H9 (cell line): Measurements from ENCODE around the gene ANKZF1. TPM values are rescaled to one million over a fixed set of nuclear protein-coding genes. Genes with fewer than 3 reads are reported as not detected.

Source experiments
- DNase-seq: peaks from one replicate; pipeline ENCODE4 v3.0.0-alpha.2; 2017
- H2AFZ ChIP-seq: one replicate; pipeline ENCODE4 v1.6.1; 2013; ENCODE audit warnings: mild to moderate bottlenecking, low read length, control low read depth, moderate library complexity
- H2AK5ac ChIP-seq: 2 replicates; pipeline ENCODE4 v1.6.1; 2013; ENCODE audit warnings: low read length, control low read depth, mixed read lengths; ENCODE audit not compliant: insufficient read length
- H2BK120ac ChIP-seq: one replicate; pipeline ENCODE4 v1.6.1; 2013; ENCODE audit warnings: low read depth, mild to moderate bottlenecking, low read length, control low read depth, inconsistent platforms; ENCODE audit not compliant: poor library complexity, severe bottlenecking
- H2BK12ac ChIP-seq: 2 replicates; pipeline ENCODE4 v1.6.1; 2013; ENCODE audit warnings: low read length, control low read depth, mixed read lengths, low read depth; ENCODE audit not compliant: insufficient read length
- H2BK15ac ChIP-seq: 2 replicates; pipeline ENCODE4 v1.6.1; 2013; ENCODE audit warnings: low read depth, low read length, control low read depth
- H2BK20ac ChIP-seq: one replicate; pipeline ENCODE4 v1.6.1; 2013; ENCODE audit warnings: low read depth, mild to moderate bottlenecking, low read length, control low read depth, inconsistent platforms; ENCODE audit not compliant: poor library complexity, severe bottlenecking
- H2BK5ac ChIP-seq: 2 replicates; pipeline ENCODE4 v1.6.1; 2013; ENCODE audit warnings: low read length, control low read depth, mixed read lengths; ENCODE audit not compliant: insufficient read length
- H3K14ac ChIP-seq: 2 replicates; pipeline ENCODE4 v1.6.1; 2013; ENCODE audit warnings: low read length, control low read depth; ENCODE audit not compliant: insufficient read depth
- H3K18ac ChIP-seq: 2 replicates; pipeline ENCODE4 v1.6.1; 2013; ENCODE audit warnings: low read depth, mild to moderate bottlenecking, mixed read lengths, low read length, control low read depth; ENCODE audit not compliant: insufficient read length
- H3K23ac ChIP-seq: 2 replicates; pipeline ENCODE4 v1.6.1; 2013; ENCODE audit warnings: low read length, control low read depth, mixed read lengths, low read depth; ENCODE audit not compliant: insufficient read length
- H3K23me2 ChIP-seq: 2 replicates; pipeline ENCODE4 v1.6.1; 2013; ENCODE audit warnings: low read depth, mild to moderate bottlenecking, mixed read lengths, low read length, control low read depth; ENCODE audit not compliant: insufficient read length, poor library complexity, severe bottlenecking
- H3K27ac ChIP-seq: 2 replicates; pipeline ENCODE4 v1.5.1; 2013; ENCODE audit warnings: low read length, control low read depth, mixed read lengths, low read depth; ENCODE audit not compliant: insufficient read length
- H3K27me3 ChIP-seq: 2 replicates; pipeline ENCODE4 v1.6.1; 2013; ENCODE audit warnings: low read length, control low read depth, inconsistent platforms; ENCODE audit not compliant: insufficient read depth
- H3K4ac ChIP-seq: 2 replicates; pipeline ENCODE4 v1.6.1; 2013; ENCODE audit warnings: low read depth, mild to moderate bottlenecking, control low read depth, inconsistent platforms, low read length, moderate library complexity
- H3K4me1 ChIP-seq: 2 replicates; pipeline ENCODE4 v1.6.1; 2013; ENCODE audit warnings: low read length, control low read depth, inconsistent platforms; ENCODE audit not compliant: insufficient read depth
- H3K4me2 ChIP-seq: 2 replicates; pipeline ENCODE4 v1.6.1; 2013; ENCODE audit warnings: low read length, control low read depth, mixed read lengths; ENCODE audit not compliant: insufficient read length, insufficient read depth
- H3K56ac ChIP-seq: 2 replicates; pipeline ENCODE4 v1.6.1; 2013; ENCODE audit warnings: low read depth, mild to moderate bottlenecking, mixed read lengths, low read length, control low read depth; ENCODE audit not compliant: insufficient read length
- H3K79me1 ChIP-seq: 2 replicates; pipeline ENCODE4 v1.6.1; 2013; ENCODE audit warnings: low read depth, mild to moderate bottlenecking, moderate library complexity, low read length, control low read depth, inconsistent platforms; ENCODE audit not compliant: insufficient read depth, poor library complexity, severe bottlenecking
- H3K79me2 ChIP-seq: 2 replicates; pipeline ENCODE4 v1.6.1; 2013; ENCODE audit warnings: low read length, control low read depth, inconsistent platforms; ENCODE audit not compliant: insufficient read depth
- H3K9ac ChIP-seq: 2 replicates; pipeline ENCODE4 v1.6.1; 2013; ENCODE audit warnings: low read length, control low read depth, mixed read lengths; ENCODE audit not compliant: insufficient read length; ENCODE audit errors: extremely low read depth
- H3K9me3 ChIP-seq: one replicate; pipeline ENCODE4 v1.6.1; 2013; ENCODE audit warnings: low read depth, low read length, inconsistent platforms; ENCODE audit not compliant: control insufficient read depth
- H3T11ph ChIP-seq: one replicate; pipeline ENCODE4 v1.6.1; 2013; ENCODE audit warnings: mild to moderate bottlenecking, low read length, control low read depth, inconsistent platforms
- H4K20me1 ChIP-seq: one replicate; pipeline ENCODE4 v1.6.1; 2013; ENCODE audit not compliant: control insufficient read depth, insufficient read length, insufficient read depth
- H4K5ac ChIP-seq: 2 replicates; pipeline ENCODE4 v1.6.1; 2013; ENCODE audit warnings: low read depth, mild to moderate bottlenecking, mixed read lengths, low read length, control low read depth; ENCODE audit not compliant: insufficient read length
- H4K8ac ChIP-seq: replicated peaks from 2 replicates; pipeline ENCODE4 v1.6.1; 2013; ENCODE audit warnings: low read length, control low read depth, mixed read lengths, low read depth; ENCODE audit not compliant: insufficient read length
- H4K91ac ChIP-seq: 2 replicates; pipeline ENCODE4 v1.6.1; 2013; ENCODE audit warnings: low read depth, mild to moderate bottlenecking, moderate library complexity, mixed read lengths, low read length, control low read depth; ENCODE audit not compliant: insufficient read length
- H3K27ac Mint-ChIP-seq, 3 experiments: 2 replicates in 2 of 3; 3 replicates in 1 of 3; pipeline ENCODE4 v1.8.0; 2020 to 2021; ENCODE audit warnings: mixed read lengths in 3 of 3, mild to moderate bottlenecking in 1 of 3, moderate library complexity in 1 of 3
- H3K27me3 Mint-ChIP-seq: 2 replicates; pipeline ENCODE4 v1.8.0; 2021; ENCODE audit warnings: low read depth, mild to moderate bottlenecking, moderate library complexity, mixed read lengths
- H3K36me3 Mint-ChIP-seq, 3 experiments: 2 replicates in 2 of 3; 3 replicates in 1 of 3; pipeline ENCODE4 v1.8.0; 2020 to 2021; ENCODE audit warnings: low read depth in 3 of 3, mixed read lengths in 3 of 3; ENCODE audit not compliant: insufficient read depth in 1 of 3
- H3K4me1 Mint-ChIP-seq, 2 experiments: 2 replicates each; pipeline ENCODE4 v1.8.0; 2020; ENCODE audit warnings: mixed read lengths in 2 of 2
- H3K4me3 Mint-ChIP-seq, 2 experiments: 2 replicates in 1 of 2; 3 replicates in 1 of 2; pipeline ENCODE4 v1.8.0; 2020 to 2021; ENCODE audit warnings: mild to moderate bottlenecking in 2 of 2, mixed read lengths in 2 of 2, moderate library complexity in 1 of 2
- H3K9me3 Mint-ChIP-seq, 2 experiments: 2 replicates in 1 of 2; 3 replicates in 1 of 2; pipeline ENCODE4 v1.8.0; 2020; ENCODE audit warnings: mild to moderate bottlenecking in 2 of 2, mixed read lengths in 2 of 2, moderate library complexity in 1 of 2
- CTCF ChIP-seq: fragments of 200-600 bp; sonication (generic); conservative IDR thresholded peaks from 3 replicates; pipeline ENCODE4 v1.8.0; 2021; ENCODE audit warnings: antibody characterized with exemption, mild to moderate bottlenecking
- WGBS: extraction: QIAGEN DNeasy Blood & Tissue Kit; methylation state at CpG from one replicate; pipeline ENCODE4 v1.1.7; 2013; ENCODE audit warnings: missing lambda C conversion rate, low lambda C conversion rate, mixed read lengths; ENCODE audit not compliant: insufficient read length; ENCODE audit errors: extremely low coverage; 5-methylcytosine and 5-hydroxymethylcytosine counted together
- total RNA-seq: library from RNA; stranded (reverse); gene quantifications from 2 replicates; pipeline ENCODE4 v1.2.1, GENCODE V29; 2021

ANKZF1 gene
- total RNA-seq, 1 experiment from 2014 or later = 55.4 TPM

- Mint-ChIP-seq H3K4me3 (no peak overlapping the region), H3K27me3 (no peaks in the 10 kb centered on the region; the same call in 1 of the 2 replicates), H3K27ac (no peak overlapping the region; a peak in 1 of 7 replicates), H3K9me3 (no peaks in the 10 kb centered on the region), H3K4me1 (peaks cover 8 to 13% of the 10 kb centered on the region in 2 experiments), H3K36me3 (peaks cover 15 to 75% (median 58%) of the 10 kb centered on the region in 3 experiments)
- no peak overlapping the region for H2BK15ac ChIP-seq
- no peak overlapping the region for H3T11ph ChIP-seq
- no CpG with 5 or more reads among the region's 9 CpGs for WGBS
- no peak overlapping the region for H2AK5ac ChIP-seq
- H3K9me3 ChIP-seq = no peaks in the 10 kb centered on the region
- H4K91ac ChIP-seq = no peak overlapping the region
- no peak for TF ChIP-seq CTCF
- no peaks in the 10 kb centered on the region for H3K79me2 ChIP-seq
- no peaks in the 10 kb centered on the region for H3K4me1 ChIP-seq
- H2BK5ac ChIP-seq = no peak overlapping the region
- DNase-seq = no peak
- no peak overlapping the region for H3K4me2 ChIP-seq
- H2AFZ ChIP-seq = no peak overlapping the region
- peaks cover 4% of the 10 kb centered on the region for H3K23me2 ChIP-seq
- H4K5ac ChIP-seq = no peak overlapping the region
- no peak overlapping the region for H3K27ac ChIP-seq
- no peak overlapping the region for H3K23ac ChIP-seq
- H2BK12ac ChIP-seq = no peak overlapping the region
- H3K79me1 ChIP-seq = no peaks in the 10 kb centered on the region
- no peak overlapping the region for H3K14ac ChIP-seq
- H2BK20ac ChIP-seq = no peak overlapping the region
- no peaks in the 10 kb centered on the region for H4K20me1 ChIP-seq
- H3K27me3 ChIP-seq = no peaks in the 10 kb centered on the region
- H3K18ac ChIP-seq = no peak overlapping the region
- no peak overlapping the region for H3K9ac ChIP-seq
- no peak overlapping the region for H3K4ac ChIP-seq
- no peak overlapping the region for H3K56ac ChIP-seq
- H2BK120ac ChIP-seq = no peak overlapping the region
- no peak overlapping the region for H4K8ac ChIP-seq
Observed at GRCh38 chr2:219210886-219211362, 18.7 kb upstream of the ANKZF1 start.
